ACC112 (cell line): ENCODE data around the gene TRIM13.
A peak's percentile ranks its signal among the peaks of the same experiment; 100 is the strongest.
"Not testable (repeated sequence)": the region's sequence is repeated elsewhere in the genome, so short reads cannot be mapped to it uniquely, and the experiment has no call there.

Experiments used
- H2AFZ ChIP-seq: fragments of 200-600 bp; sonication (generic); one replicate; pipeline ENCODE4 v1.6.0; 2017; ENCODE audit warnings: antibody characterized with exemption, low read length; ENCODE audit not compliant: unreplicated experiment
- H3K27ac ChIP-seq: fragments of 200-600 bp; sonication (generic); 2 replicates; pipeline ENCODE4 v1.5.1; 2014; ENCODE audit warnings: low read depth, mild to moderate bottlenecking, antibody characterized with exemption, low read length, moderate library complexity
- H3K27me3 ChIP-seq: fragments of 200-600 bp; sonication (generic); 2 replicates; pipeline ENCODE4 v1.6.1; 2014; ENCODE audit warnings: mild to moderate bottlenecking, antibody characterized with exemption, low read length, moderate library complexity, mixed read lengths; ENCODE audit not compliant: insufficient read depth
- H3K36me3 ChIP-seq: fragments of 200-600 bp; sonication (generic); 2 replicates; pipeline ENCODE4 v1.6.1; 2016; ENCODE audit warnings: mild to moderate bottlenecking, antibody characterized with exemption, low read length, moderate library complexity, mixed read lengths; ENCODE audit not compliant: insufficient read depth
- H3K4me1 ChIP-seq: fragments of 200-600 bp; sonication (generic); one replicate; pipeline ENCODE4 v1.6.1; 2016; ENCODE audit warnings: low read length, mixed read lengths; ENCODE audit not compliant: insufficient read depth, unreplicated experiment, control insufficient read depth
- H3K4me3 ChIP-seq: fragments of 200-600 bp; sonication (generic); 2 replicates; pipeline ENCODE4 v1.5.1; 2014; ENCODE audit warnings: mild to moderate bottlenecking, low read depth, low read length
- H3K79me2 ChIP-seq: fragments of 200-600 bp; sonication (generic); one replicate; pipeline ENCODE4 v1.6.0; 2016; ENCODE audit warnings: low read length; ENCODE audit not compliant: control insufficient read depth, unreplicated experiment, insufficient read depth

Gene TRIM13

GRCh38 chr13:50055454-50055853, 58.6 kb downstream of the TRIM13 start:
- 0 out of 2 replicates have a peak overlapping the region, but pooled peaks have one; percentile 26 for H3K4me3 ChIP-seq
- no peaks in the 10 kb centered on the region for H3K27me3 ChIP-seq
- H3K27ac ChIP-seq, result no peak overlapping the region
- H2AFZ ChIP-seq, result no peak overlapping the region
- no peaks in the 10 kb centered on the region for H3K4me1 ChIP-seq
- H3K36me3 ChIP-seq, result peaks cover 18% of the 10 kb centered on the region
- peaks cover 60% of the 10 kb centered on the region for H3K79me2 ChIP-seq

- H3K27me3 ChIP-seq, result no peaks in the 10 kb centered on the region
- H3K36me3 ChIP-seq, result peaks cover 15% of the 10 kb centered on the region
- no peak overlapping the region for H3K4me3 ChIP-seq
- no peaks in the 10 kb centered on the region for H3K4me1 ChIP-seq
- H3K79me2 ChIP-seq, result peaks cover 51% of the 10 kb centered on the region
- no peak overlapping the region for H3K27ac ChIP-seq
- H2AFZ ChIP-seq, result no peak overlapping the region
These were observed 63.9 kb downstream of the TRIM13 start for GRCh38 chr13:50060718-50061117.

DNA sequence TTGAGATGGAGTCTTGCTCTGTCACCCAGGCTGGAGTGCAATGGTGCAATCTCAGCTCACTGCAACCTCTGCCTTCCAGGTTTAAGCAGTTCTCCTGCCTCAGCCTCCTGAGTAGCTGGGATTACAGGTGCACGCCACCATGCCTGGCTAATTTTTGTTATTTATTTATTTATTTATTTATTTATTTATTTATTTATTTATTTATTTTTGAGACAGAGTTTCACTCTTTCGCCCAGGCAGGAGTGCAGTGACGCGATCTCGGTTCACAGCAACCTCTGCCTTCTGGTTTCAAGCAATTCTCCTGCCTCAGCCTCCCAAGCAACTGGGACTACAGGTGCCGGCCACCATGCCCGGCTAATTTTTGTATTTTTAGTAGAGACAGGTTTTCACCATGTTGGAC, 65.5 kb downstream of the TRIM13 start:
- Histone ChIP-seq H3K36me3 (peaks cover 27% of the 10 kb centered on the region), H3K79me2 (peaks cover 59% of the 10 kb centered on the region)
- not testable (repeated sequence) for H3K27ac ChIP-seq, H3K27me3 ChIP-seq, H3K4me3 ChIP-seq, H2AFZ ChIP-seq, H3K4me1 ChIP-seq

GRCh38 chr13:50065712-50066111, 68.9 kb downstream of the TRIM13 start:
- Histone ChIP-seq H3K4me1 (peaks cover 19% of the 10 kb centered on the region), H3K36me3 (peaks cover 27% of the 10 kb centered on the region), H3K27me3 (no peaks in the 10 kb centered on the region), H3K79me2 (peaks cover 66% of the 10 kb centered on the region), H3K4me3 (no peak overlapping the region), H2AFZ (no peak overlapping the region), H3K27ac (no peak overlapping the region)
